ENCODE results near the gene TCN1. TPM values are rescaled to one million over a fixed set of nuclear protein-coding genes. Genes with fewer than 3 reads are reported as not detected.
A peak's percentile ranks its signal among the peaks of the same experiment; 100 is the strongest.
"Not testable (repeated sequence)": the region's sequence is repeated elsewhere in the genome, so short reads cannot be mapped to it uniquely, and the experiment has no call there.

TCN1 gene
- total RNA-seq, 1 donor from 2014 or later = 40.5 TPM

DNA sequence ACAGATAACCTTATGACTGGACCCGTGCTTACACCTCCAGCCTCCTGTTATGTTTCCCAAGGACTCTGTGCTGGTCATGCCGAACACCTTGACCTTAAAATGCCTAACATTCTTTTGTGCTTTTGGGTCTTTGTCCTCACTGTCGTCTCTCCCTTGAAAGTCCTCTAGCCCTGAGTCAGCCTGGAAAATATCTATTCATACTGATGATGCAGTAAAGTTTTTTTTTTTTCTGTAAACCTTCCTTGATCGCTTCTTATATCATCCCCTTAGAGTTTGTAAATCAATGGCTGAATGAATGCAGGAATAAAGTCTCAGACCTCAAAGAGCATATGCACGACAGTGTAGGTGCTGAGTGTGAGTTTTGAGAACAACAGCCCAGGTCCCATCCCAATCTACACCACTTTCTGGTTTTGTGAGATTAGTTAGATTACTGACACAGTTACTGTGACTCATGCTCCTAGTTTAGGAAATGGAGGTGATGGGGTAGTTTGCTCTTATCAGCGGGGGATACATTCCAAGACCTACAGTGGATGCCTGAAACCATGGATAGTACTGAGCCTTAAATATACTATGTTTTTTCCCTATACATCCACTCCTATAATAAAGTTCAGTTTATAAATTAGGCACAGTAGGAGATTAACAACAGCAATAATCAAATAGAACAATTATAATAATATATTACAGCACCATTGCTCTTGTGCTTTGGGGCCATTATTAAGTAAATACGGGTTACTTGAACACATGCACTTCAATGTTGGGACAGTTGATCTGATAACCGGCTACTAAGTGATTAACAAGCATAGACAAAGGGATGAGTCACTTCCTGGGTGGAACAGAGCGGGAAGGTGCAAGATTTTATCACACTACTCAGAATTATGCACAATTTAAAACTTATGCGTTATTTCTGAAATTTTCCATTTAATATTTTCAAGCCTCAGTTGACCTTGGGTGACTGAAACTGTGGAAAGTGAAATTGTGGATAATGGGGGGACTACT, 8.6 kb downstream of the TCN1 start:
- DNase-seq = no peak

DNA sequence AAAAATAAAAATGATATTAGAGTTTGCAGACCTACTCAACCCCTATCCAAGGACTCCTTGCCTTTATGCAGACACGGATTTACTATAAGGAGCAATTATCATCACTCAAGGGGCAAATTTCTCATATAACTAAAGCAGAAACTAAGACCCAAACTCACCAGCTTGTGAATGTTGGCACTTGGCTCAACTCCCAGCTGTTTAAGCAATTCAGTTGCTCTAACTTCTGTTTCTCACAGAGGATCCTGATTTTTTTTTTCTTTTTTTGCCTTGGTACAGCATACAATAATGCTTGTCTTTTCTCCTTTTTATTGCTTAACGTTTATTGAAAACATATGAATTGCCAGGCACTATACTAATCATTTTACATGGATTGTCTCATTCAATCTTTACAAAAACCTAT, 11.4 kb downstream of the TCN1 start:
- no peak for DNase-seq

DNA sequence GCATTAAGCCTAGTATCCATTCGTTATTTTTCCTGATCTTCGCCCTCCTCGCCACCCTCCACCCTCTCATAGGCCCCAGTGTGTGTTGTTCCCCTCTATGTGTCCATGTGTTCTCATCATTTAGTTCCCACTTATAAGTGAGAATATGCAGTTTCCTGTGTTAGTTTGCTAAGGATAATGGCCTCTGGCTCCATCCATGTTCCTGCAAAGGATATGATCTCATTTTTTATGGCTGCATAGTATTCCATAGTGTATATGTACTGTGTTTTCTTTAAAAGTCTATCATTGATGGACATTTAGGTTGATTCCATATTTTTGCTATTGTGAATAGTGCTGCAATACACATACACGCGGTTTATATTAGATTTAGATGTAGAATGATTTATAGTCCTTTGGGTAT, 14.9 kb downstream of the TCN1 start:
- not testable (repeated sequence) for DNase-seq

DNA sequence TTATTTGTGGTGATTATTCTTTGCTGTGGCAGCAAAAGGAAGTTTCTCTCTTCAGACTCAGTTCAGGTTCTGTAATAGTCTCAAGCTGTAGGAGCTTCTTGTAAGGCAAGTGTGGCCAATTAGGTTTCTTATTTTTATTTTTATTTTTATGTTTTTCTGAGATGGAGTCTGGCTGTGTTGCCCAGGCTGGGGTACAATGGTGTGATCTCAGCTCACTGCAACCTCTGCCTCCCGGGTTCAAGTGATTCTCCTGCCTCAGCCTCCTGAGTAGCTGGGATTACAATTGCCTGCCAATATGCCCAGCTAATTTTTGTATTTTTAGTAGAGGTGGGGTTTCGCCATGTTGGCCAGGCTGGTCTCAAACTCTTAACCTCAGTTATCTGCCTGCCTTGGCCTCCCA, 16.7 kb downstream of the TCN1 start:
- not testable (repeated sequence) for DNase-seq

DNA sequence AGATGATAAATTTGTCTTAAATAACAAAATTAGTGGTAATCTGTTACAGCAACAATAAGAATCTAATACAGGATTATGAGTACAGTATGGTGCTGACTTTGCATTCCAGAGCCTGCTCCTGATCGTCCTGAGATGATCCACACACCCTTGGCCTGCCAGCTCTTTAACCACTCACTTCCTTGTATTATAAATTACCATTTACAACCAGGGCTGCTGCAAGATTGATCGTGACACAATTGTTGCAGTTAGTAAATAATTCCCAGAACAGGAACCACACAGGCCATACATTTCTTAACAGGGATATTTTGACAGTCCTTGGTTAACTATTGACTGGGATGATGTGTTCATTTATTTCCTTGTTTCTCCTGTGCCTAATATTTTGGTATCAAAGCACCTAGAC, 17.2 kb downstream of the TCN1 start:
- no peak for DNase-seq

DNA sequence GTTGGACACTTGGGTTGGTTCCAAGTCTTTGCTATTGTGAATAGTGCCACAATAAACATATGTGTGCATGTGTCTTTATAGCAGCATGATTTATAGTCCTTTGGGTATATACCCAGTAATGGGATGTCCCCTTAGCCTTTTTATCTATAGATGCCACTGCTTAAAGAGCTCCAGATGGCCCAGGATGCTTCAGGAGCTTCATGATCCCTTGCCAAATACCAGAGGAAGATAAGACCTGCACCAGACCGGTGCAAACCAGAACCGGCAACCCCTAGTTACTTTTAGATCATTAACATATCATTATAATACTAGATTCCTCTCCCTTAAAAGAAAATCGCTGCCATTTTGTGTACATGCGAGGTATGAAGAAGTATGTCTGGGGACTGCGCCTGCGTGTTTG, 17.8 kb downstream of the TCN1 start:
- not testable (repeated sequence) for DNase-seq

DNA sequence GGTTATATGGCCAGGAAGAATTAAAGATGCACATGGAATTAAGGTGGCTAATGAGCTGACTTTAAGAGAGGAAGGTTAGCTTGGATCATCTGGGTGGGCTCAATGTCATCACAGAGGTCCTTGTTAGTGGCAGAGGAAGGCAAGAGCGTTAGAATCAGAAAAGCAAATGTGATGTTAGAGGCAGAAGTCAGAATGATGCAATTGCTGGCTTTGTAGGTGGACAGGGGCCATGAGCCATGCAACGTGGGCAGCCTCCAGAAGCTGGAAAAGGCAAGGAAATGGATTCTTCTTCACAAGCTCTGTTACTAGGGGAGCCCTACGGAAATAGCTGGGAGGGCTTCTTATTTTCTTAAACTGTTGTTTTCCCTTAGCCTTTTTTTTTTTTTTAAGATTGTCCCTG, 18.7 kb downstream of the TCN1 start:
- DNase-seq = no peak

DNA sequence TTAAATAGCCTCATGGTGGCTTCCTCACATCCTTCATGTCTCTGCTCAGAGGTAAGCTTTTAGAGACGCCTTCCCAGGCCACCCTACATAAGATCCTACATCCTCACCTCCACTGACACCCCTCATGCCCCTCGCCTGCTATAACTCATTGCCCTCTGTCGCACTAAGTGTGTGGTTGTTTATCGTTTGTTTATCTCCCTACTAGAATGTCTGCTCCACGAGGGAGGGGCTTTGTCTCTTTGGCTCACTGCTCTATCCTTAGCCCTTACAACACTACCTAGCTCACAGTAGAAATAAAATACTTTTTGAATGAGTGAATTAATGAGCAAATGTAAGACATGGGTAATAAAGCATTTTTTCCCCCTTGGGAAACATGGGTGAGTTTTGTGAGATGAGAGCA, 19.7 kb downstream of the TCN1 start:
- no peak for DNase-seq

DNA sequence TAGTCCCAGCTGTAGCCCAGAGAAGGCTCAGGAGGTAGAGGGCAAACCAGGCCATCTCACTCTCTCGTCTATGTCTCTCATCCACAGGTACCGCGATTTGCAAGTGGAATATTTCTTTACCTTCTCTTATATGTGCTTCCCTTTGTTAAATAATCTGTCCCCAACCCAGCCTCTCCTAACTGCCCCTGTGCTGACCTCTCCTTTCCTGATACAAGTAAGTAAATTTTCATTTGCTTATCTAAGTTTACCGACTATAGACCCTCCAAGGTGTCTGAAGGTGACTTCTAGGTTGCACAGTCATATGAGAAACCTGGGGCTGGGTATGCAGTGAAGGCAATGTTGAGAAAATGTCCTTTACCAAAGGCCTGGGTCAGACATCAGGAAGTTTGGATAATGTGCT, 20.9 kb downstream of the TCN1 start, which contains the start of gene CBLIF:
CBLIF (minus strand) TSS at position 101 of the 400 bp plus-strand sequence; CDS start at position 55, 46 bp downstream.
- DNase-seq = no peak

DNA sequence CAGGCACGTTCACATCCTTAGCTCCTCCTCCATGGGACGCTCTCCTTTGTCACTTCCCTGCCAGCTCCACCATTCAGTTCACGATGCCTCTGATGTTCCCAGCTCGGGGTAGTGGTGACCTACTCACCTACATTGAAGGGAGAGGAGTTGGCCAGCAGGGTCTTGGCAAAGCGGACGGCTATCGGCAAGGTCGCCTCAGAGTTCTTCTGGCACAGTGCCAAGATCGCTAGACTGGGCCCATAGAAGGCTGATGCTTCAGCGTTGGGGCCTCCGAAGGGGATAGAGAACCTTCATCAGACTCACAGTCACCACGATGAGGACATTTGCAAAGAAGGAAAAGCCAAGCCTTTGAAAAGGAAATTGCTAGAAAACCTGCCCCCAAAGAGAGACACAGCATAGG, 24.0 kb downstream of the TCN1 start:
- no peak for DNase-seq

DNA sequence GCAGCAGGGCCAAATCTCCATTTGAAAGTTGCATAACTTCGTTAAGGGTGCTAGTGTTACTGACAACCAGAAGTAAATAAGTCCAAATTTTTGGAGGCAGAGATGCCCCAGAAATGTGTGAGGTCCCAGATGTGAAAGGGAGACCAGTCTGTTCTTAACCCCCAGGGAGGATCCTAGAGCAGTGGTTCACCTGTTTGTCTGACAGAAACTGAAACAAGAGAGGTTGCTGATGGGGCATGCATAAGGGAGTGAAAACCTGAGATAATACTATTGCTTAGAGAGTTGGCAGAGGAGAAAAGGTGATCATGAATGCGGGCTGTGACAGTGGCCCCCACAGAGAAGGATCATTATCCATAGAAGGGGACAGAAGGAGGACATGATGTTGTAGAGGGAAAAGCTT, 24.8 kb downstream of the TCN1 start:
- no peak for DNase-seq

DNA sequence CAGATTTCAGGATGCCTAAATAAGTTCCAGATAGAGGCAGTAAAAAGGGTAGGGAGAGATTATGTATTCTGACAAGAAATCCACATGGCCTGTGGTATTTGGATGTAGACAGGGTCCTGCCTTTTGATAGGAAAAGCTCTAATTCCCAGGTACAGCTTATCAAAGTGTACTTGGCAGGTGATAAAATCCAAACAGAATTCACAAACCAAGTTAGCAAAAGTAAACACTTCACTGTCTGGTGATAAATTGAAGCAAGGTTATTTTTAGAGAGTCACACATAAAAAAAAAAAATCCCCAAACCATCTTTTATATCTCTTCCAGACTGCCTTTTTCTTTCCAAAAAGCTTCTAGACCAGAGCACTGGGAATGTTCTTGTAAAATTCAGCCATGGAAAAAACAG, 26.7 kb downstream of the TCN1 start:
- DNase-seq = no peak

DNA sequence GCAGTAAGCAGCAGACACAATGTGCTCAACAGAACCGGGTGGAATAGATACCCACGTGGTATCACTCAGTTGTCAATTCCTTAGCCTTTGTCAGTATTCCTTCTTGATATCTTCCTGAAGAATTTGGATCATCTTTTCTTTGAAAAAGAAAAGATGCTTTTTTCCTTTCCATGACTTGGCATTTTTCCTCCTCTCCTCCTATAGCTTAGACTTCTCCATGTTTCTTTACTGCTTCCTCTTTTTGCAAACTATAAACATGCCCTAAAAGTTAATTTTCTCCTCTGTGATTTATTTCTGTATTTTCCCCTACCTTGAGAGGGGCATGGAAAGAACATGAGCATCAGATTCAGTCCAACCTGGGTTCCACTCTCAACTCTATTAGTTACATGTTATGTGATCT, 32.7 kb downstream of the TCN1 start:
- DNase-seq = no peak

DNA sequence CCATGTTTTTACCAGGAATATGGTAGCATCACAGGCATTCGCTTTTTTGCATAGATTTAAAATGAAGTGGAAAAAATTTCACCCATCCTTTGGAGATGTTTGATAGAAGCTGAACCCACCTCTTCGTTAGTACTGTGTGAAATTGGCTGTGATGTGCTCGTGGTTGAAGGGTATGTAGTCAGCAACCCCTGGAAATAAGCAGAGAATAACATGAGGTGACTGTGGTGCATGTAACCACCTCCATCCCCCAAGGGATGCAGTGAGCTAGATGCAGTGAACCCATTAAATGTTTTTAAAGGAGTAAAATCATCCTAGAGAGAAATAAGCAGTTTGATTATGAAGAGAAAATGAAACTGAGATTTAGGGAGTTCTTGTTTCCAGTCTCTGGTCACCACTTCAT, 36.9 kb downstream of the TCN1 start:
- DNase-seq = no peak

DNA sequence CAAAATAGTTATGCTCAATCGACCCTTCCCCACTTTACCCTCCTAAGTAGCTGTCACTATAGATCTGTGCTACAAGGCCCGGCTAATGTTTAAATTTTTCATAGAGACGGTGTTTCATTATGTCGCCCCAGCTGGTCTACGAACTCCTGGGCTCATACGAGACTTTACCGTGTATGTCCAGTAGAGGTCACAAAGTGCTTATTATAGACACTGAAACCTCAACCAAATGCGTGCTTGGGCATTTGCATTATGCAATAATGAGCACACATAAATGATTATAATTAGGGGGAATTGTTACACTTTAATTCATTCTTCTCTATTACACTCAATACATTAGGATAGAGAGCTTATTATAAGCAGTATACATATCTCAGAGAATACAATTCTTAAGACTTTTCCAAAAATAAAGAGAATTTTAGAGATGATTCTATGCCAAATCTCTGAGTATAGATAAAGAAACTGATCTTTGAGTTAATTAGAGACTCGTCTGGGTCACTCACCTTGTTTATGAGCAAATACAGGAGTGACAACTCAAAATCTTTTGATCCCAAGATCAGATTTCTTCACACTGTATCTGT, 43.2 kb downstream of the TCN1 start:
- peak; percentile 47 for DNase-seq

DNA sequence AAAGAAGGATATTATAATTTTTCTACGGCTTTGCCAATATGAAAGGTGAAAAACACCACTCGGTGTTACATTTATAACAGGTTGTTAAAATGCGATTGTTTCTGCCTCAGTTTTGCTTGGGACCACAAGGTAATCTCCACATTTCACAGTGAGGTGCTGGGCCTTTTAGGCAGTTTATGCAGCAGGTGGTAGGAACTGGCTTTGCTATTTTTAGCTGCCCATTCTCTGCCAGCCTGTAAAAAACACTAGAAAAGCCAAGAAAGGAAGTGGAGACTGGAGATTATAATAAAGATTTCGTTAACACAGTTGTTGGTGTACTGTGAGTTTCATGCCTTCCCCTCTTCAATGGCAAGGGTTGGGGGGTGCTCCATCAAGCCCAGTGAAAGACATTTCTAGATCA, 47.7 kb downstream of the TCN1 start:
- DNase-seq = no peak

DNA sequence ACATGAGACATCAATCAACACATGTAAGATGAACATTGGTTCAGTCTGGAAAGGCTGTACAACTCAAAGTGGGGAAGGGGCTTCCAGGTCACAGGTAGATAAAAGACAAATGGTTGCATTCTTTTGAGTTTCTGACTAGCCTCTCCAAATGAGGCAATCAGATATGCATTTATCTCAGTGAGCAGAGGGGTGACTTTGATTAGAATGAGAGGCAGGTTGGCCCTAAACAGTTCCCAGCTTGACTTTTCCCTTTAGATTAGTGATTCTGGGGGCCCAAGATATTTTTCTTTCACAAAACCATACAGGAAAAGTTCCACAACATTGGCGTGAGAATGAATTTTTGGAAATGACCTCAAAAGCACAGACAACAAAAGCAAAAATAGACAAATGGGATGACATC, 49.9 kb downstream of the TCN1 start:
- not testable (repeated sequence) for DNase-seq

DNA sequence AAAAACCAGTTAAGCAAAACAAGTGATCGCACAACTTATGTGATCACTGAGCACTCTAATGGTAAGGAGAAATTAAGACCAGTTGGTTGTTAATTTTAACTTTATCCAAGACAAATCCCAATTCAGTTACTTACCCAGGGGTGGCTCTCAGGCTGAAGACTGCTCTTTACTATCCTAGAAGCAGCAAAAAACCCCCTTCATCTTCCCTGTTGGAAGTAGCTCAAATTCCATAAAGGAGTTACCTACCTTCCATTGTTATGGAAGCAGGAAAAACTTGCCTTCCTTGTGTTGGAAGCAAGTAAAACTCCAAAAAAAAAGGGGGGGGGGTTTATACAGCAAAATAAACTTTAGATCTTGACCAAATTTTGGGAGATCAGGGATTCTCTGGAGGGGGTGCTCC, 50.5 kb downstream of the TCN1 start:
- no peak for DNase-seq

DNA sequence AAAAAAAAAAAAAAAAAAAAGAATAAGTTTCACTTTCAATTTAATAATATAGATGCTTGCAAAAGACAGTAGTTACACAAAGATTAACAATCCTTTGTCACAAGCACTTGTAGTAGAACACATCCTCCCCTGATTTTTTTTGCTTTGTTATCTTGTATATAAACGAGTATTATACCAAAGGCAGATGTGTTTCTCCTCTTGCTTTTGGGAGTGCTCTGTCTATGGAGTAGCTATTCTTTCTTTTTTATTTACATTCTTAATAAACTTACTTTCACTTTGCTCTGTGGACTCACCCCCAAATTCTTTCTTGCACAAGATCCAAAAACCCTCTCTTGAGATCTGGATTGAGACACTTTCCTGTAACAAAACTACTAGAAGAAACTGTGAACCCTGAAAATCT, 52.3 kb downstream of the TCN1 start:
- no peak for DNase-seq

DNA sequence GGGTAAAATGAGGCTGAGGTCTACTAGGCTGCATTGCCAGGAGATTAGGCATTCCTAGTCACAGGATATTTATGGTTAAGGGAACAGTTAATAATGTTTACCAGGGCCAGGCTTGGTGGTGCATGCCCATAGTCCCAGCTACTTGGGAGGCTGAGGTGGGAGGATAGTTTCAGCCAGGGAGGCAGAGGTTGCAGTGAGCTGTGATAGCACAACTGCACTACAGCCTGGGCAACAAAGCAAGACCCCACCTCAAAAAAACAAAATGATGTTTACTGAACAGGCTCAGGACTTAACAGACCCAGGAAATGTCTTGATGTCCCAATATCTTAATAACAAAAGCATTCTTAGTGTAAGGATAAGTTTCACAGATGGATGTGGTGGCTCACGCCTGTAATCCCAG, 52.9 kb downstream of the TCN1 start:
- DNase-seq = no peak

DNA sequence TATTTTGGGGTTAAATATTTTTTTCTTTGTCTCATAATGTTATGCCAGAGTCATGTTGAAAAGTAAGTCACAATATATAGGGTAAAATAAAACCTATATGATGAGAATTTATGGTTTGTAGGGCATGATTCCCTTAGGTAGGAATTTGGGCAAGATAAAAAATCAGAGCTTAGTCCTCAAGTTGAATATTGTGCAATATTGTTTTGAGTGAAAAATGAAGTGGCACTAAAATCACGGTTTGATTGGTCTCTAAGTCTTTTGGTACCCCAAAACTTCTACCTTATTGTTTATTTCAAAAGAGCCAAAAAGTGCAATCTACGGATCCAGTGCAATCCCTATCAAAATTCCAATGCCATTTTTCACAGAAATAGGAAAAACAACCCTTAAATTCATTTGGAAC, 54.1 kb downstream of the TCN1 start:
- DNase-seq = no peak

DNA sequence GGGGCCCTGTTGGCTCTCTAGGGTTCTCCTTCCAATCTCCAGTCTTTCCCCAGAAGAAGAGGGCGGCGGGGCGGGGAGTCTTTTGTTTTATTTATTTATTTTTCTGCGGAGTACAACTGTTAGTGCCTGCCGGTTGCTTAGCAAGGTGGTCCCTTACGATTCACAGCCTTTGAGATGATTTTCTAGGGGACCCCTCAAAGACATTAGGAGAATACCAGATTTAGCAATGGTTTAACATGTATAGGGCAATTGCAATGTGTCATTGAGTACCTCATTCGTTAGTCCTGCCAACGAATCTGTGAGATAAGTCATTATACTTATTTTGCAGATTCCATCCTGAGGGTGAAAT, 55.4 kb downstream of the TCN1 start:
- no peak for DNase-seq

DNA sequence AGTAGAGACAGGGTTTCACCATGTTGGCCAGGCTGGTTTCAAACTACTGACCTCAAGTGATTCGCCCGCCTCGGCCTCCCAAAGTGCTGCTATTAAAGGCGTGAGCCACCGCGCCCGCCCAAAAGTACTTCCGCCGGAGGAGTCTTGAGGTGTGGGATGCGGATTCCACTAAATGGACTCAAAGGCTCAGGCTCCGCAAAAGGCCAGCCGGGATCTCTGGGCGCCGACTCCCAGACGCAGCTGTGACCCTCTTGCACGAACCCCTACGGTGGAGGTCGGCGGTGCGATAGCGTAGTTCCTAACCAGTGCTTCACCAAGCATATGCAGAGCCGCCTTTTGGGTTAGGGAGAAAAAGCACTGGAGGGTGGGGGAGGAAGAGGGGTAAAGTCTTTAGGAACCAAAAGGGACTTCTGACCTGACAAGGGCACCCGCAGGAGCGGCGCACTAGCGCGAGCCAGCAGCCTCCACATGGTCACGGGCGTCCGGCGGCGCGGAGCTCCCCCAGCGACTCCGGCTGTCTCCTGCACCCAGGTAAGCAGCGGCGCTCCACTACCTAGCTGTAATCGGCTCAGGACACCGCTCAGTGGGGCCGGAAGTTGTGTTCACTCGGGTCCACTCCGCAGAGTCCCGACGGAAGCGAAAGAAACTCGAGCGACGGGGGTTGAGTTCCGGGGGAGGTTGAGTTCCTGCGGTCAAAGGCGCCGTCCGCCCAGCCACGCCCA, 55.9 kb downstream of the TCN1 start, which contains the start of gene MRPL16:
MRPL16 (minus strand) TSS at position 590 of the 722 bp plus-strand sequence; CDS start at position 470, 120 bp downstream.
- DNase-seq = peak; percentile 94
